Stimulated activated CD8-positive, alpha-beta memory T cell treated with anti-CD3 and anti-CD28 coated beads, Interleukin-7, amount 100 ng/mL, for 48 hours (primary cell): ENCODE data around the gene TMEM220.
A peak's percentile ranks its signal among the peaks of the same experiment; 100 is the strongest.
"Not testable (repeated sequence)": the region's sequence is repeated elsewhere in the genome, so short reads cannot be mapped to it uniquely, and the experiment has no call there.

Experiments
- DNase-seq, 2 donors: peaks; one replicate each; pipeline ENCODE4 v3.0.0-alpha.2; 2020; ENCODE audit warnings: low read depth in 1 of 2; ENCODE audit errors: extremely low read depth in 1 of 2

The TMEM220 gene

DNA sequence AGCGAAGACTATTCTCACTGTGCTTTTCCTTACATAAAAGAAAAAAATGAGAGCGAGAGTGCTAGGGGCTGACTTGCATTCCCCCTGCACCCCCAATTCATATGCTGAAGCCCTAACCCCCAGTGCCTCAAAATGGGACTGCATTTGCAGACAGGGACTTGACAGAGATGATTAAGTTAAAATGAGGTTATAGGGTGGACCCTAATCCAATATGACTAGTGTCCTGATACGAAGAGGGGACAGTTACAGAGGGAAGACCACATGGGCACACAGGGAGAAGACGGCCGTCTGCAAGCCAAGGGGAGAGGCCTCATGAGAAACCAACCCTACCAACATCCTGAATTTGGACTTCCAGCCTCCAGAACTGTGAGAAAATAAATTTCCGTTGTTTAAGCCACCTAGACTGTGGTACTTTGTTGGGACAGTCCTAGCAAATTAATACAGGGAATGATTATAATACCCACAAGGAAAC, 1.6 kb upstream of the TMEM220 start:
- no peak for DNase-seq

DNA sequence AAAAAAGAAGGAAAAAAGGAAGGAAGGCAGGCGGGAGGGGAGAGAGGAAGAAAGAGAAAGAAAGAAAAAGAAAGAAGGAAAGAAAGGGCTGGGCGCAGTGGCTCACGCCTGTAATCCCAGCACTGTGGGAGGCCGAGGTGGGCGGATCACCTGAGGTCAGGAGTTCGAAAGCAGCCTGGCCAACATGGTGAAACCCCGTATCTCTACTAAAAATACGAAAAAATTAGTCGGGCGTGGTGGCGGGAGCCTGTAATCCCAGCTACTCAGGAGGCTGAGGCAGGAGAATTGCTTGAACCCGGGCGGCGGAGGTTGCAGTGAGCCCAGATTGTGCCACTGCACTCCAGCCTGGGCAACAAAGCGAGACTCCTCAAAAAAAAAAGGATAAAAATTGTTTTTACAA, 424 bp upstream of the TMEM220 start:
- DNase-seq, result not testable (repeated sequence)

DNA sequence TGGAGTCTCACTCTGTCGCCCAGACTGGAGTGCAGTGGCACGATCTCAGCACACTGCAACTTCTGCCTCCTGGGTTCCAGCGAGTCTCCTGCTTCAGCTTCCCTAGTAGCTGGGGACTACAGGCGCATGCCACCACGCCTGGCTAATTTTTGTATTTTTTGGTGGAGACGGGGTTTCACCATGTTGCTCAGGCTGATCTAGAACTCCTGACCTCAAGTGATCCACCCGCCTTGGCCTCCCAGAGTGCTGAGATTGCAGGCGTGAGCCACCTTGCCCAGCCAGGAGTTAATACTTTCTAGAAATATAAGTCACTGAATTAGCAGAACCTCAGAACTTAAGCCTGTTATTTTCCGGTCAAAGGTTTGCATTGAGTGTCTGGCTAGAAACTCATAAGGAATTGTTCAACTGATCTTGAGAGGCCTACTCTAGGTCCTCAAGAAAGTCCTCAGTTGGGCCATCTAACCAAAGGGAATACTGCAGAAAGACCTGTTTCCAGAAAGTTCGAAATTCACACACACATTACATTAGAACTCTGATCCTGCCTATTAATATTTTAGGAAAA, 1.4 kb downstream of the TMEM220 start:
- DNase-seq, result no peak

DNA sequence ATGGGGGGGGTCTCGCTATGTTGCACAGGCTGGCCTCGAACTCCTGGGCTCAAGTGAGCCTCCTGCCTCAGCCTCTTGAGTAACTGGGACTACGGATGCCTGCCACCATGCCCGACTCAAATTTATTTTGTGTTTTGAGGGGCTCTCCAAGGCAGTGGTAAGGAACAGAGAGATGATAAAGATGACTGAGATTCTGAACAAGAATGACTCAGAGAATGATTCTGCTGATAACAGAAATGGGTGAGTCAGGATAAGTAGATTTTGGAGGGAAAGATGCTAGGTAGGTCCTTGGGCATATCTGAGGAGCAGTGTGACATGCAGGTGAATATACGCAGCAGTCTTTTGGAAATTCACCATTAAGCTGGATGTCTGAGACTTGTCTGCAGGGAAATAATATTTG, 2.6 kb downstream of the TMEM220 start:
- peak in 1 of 2 donors; percentile 16 for DNase-seq

DNA sequence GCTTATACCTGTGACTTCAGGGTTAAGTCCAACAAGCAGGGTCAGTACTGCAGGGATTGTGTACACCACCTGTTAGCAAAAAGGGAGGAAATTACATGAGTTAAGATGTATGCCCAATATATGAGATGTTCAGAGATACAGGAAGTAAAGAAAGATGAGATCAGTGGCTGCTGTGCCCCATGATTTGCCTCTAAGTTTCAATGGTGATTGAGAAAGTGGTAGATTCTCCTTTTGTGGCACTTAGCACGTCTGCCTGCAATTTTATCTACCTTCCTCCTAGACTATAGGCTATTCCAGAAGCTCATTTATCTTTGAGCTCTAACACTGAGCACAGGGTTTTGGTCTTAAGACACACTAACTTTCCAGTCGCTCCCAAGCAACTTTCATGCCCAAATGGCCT, 3.6 kb downstream of the TMEM220 start:
- DNase-seq, result no peak

DNA sequence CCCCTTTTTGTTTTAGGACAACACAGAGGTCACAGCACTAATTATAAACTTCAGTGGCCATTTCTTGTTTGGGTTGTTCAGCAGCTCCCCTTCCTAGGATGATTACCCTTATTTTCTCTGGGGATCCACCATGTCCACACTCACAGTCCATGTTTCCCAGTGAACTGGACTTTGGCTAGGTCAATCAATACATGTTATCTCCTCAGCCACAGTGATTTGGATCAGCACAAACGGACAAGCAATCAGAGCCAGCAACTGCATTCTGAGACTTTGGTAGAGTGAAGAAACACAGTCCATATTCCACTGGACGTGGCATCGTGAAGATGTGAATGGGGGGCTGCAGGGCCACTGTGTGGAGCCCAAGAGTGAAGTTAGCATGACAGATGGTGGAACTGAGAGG, 4.6 kb downstream of the TMEM220 start:
- DNase-seq, result no peak

DNA sequence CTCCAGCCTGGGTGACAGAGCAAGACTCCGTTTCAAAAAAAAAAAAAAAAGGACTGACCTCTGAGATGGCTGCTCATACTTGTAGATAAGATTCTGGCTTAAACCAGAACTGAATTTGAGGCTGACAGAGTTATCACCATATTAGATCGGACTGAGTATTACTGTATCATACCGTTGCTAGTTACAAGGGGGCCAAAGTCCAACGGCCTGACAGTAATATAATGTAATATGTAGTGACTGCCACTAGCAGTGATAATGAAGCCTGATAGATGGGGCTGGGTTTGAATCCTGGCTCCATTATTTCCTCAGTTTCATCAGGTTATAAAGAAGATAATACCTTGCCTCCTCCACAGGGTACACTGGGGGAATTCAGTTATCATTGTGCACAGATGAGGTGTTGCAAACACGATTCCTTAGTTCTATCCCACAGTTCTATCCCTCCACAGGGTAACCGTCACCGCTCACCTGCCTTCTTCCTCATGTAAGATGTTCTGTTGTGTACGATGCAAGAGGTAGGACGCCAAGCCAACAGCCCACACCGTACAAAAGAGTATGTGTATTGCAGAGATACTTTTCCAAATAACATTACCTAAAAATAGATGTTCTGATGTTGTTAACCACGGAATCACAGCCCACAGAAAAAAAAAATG, 5.2 kb downstream of the TMEM220 start:
- no peak for DNase-seq

DNA sequence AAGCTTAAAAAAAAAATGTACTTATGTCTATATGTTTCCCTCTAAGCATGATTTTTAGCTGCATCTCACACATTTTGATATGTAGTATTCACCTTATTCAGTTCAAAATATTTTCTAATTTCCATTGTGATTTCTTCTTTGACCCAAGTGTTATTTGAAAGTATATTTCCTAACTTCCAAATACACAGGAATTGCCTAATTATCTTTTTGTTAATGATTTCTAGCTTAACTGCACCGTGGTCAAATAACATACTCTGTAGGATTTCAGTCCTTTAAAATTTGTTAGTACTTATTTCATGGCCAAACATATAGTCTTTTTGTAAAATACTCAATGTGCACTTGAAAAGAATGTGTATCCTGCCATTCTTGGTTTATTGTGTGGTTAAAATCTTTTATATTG, 11.3 kb downstream of the TMEM220 start:
- no peak for DNase-seq

DNA sequence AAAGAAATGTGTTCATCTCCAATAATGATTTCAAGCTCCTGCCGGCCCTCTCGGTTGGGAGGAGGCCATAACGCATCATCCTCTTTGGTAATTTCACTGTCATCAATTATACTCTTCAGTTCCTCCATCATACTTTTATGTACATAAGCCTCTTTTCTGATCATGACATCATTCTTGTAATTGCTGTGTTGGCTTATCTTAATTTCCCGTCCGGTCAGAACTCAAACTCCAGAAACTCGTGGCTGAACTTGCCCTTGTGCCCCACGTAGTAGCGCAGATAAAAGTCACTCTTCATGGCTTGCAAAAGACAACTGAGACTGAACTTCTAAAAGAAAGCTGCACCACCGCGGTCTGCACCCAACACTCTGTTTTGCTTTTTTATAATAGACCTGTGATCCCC, 13.6 kb downstream of the TMEM220 start:
- no peak for DNase-seq

DNA sequence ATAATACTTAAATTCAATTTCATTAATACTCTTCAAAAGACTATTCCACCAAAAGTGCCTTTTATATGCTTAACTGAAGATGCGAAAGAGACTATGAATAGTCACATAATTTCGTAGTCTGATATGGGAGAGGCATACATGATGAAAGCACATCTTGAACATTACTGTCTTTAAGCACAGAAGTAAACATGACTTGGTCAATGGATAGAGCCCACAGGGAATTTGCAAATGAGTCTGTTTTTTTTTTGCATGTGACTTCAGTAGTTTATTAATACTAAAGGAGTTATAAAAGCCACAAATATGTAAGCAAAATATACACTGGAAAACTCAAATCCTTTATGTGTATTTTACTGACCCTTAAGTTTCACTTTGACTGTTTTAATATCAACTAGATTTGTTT, 16.5 kb downstream of the TMEM220 start:
- DNase-seq, result no peak

DNA sequence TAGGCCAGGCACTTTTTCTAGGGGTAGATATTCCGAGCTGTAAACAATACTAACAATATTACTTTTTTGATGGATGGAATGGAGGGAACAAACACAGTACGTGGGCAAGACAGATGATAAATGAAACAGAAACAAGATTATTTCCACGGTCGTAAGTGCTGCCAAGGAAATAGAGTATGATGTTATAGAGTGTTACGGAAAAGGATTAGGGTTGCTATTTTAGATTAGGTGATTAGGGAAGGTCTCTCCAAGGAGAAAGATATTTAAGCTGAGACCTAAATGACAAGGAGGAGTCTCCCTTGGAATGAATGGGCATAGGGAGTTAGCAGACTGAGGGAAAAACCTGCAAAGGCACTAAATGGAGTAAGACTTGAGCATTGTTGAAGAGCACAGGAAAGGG, 24.1 kb downstream of the TMEM220 start:
- DNase-seq, result no peak

DNA sequence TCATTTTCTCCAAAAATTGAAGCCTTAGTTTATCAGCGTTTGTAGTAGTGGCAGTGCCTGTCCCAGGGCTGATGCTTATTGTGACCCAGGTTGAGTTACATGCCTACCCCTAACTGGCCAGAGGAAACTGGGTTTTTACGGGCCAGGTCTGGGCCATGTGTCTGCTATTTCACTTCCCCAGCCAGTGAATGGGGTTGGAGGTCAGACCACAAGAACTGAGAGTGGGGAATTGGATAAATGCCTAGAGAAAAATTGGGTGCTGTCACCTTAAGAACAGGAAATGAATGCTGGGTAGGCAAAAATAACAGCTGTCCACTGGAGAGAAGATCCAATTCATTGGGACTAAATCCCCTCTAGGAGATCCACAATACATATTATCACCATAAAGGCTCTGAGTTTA, 27.2 kb downstream of the TMEM220 start:
- no peak for DNase-seq

DNA sequence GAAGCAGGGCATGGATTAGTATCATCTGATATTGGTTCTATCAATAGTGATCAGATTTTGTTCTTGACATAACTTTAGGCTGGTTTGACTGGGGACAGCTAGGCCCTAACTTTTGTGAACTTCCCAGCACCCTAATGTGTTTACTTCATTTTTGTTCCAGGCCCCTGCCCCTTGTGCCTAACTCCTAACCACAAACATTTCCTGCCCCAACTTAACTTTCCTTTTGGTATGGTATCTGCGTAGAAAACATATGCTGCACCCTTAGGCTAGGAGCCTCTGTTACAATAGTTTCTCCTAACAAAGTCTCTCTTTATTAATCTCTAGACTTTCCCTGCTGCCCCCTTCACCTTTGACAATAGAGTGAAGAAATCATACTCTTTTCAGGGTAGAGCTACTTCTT, 30.0 kb downstream of the TMEM220 start:
- no peak for DNase-seq

DNA sequence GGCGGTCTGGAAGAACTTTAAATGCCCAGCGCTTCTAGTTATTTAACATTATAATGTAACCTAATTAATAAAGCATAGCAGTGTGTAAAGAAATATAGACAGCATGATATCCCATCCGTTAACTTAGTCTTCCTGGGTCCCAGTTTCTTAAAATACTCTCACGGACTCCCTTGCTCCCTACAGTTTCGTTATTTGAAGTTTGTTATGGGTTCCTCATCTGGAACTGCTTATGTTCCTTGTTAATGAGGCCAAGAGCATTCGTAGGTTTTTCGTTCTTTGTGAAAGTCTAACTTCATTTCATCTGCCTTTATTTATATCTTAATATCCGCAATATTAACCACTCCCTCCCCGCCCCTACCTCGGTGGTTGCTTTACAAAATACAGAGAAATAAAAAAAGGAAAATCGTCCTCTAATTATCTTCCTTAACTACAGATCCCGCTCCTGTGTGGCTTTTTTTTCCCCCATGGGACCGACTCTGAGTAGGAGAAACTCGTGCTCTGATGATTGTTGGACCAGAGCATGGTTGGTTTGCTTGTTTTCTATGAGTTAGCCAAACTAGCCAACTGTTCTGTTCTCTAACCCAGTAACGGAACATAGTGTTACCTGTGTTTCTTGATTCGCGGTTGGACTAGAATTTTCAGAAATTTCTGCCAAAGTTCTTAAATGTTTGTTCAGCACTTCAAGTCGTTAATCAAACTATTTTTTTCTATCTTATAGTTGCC, 31.6 kb downstream of the TMEM220 start:
- no peak for DNase-seq

DNA sequence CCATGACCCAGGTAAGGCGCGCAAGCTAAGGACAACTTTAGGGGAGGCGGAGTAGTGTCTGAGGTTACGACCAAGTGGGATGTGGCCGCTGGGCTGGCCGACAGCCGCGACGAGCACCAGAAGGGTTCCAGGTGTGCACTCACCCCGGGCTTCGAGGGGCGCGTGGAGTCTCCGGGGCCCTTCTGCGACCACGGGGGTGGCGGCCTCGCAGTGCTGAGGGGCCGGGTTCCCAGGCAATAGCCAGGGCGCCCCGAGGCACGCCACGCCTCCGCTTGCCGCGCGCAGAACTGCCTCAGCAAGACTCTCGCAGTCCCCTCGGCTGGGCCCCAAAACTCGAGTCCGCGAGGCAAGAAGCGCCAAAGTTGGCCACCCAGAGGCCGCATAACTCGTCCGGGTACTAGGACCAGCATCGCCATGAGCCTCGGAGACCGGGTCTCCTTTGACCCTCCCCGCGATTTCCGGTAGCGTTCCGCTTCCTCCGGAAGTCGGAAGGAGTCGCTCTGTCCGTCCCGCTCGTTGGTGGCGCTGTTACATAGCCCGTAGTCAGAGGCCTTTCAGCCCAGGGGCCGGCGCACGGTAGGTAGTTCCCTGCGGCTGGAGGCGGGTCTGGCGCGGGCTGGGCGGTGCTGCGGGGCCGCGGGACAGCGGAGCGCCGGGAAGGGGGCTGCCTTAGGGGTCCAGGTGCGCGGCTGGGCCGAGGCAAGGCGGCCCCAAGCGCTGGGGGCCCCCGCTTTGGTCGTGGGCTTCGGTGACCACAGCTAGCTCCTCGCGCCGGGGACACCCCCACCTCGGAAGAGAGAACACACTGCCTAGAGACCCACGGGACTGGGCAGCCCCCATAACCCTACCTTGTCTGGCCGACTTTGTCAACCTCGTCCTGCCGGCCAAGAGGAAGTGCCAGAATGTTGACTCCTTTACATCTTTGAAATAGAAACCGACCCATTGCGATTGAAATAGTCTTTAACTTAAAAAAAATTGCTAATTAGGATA, 32.4 kb downstream of the TMEM220 start, which contains the start of the genes ADPRM and SCO1:
Gene ADPRM, plus strand, starts transcription at position 503 of the 990 bp plus-strand sequence. CDS start 7,333 bp downstream, outside the sequence.
Gene SCO1, minus strand, starts transcription at position 442 of the 990 bp plus-strand sequence. Its CDS starts 26 bp downstream, at position 416.
- peak; percentile 78 to 89 for DNase-seq

DNA sequence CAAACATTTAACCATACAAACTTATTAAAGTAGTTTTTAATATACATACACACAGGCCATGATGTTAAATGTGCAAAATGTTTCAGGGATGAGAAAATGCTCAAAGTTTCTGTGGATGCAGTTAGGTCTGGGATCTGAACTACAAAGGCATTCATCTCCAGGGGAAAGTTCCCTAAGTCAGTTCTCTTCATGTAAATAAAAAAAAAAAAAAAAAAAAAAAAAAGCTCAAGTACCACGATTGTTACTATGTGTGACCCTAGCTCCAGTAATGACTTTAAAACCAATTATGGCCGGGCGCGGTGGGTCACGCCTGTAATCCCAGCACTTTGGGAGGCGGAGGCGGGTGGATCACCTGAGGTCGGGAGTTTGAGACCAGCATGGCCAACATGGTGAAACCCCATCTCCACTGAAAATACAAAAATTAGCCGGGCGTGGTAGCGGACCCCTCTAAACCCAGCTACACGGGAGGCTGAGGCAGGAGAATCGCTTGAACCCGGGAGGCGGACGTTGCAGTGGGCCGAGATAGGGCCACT, 33.9 kb downstream of the TMEM220 start:
- not testable (repeated sequence) for DNase-seq

DNA sequence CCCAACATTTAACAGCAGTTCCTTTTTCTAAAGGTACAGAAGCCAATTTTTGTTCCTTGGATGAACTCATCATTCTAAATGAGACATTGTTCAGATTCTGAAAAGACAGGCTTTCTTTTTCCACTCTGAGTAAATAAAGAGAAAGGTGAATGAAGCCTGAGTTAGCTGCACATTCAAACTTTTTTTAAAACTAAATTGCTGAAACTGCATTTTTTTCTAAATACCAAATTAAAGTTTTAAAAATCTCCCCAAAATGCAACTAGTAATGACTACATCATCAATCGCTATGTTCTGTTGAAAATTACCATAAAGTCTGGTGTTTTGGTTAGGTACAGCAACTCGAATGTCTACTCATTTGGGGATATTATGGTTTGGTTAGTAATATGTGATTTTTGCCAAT, 42.3 kb downstream of the TMEM220 start:
- no peak for DNase-seq

DNA sequence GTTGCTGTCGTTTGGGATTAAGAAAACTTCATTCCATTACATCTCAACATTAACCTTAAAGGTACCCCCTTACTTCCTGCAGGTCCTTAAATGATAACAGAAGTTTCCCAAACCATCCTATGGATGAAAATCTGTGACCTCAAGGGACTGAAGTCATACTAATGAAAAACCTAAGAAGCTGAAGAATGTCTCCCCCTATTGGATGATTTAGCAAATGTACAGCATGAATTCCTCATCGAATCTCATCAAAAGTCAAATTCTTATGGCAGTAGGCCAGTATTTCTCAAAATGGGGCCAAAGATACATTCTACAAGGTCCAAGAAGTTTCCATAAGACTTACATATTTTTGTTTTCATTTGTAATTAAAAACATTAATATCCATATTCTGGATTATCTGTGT, 46.0 kb downstream of the TMEM220 start:
- DNase-seq, result no peak

DNA sequence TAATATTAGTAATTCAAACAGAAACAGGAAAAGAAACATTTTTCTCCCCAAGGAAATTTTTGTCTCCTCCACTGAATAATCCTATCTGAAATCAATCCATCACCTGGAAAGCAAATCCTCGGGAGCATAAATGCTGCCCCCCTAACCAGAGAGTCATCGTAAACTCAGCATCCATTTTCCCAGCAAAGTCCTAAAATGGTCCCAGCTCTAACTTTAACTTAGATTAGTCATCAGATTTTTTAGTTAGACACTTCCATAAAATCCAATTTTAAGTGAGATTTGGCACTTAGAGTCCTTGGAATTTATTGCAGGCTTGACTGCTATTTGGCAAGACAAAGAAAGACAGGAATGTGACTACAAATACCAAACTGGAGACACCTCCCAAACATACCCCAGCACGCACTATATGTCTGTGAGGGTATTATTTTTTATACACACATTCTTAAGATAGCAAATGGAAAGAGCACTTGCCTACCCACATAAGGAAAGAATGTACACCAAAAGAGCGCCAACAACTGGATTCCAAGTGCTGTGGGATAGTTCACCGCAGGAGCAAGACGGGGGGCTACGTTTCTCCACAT, 47.9 kb downstream of the TMEM220 start:
- DNase-seq, result no peak

DNA sequence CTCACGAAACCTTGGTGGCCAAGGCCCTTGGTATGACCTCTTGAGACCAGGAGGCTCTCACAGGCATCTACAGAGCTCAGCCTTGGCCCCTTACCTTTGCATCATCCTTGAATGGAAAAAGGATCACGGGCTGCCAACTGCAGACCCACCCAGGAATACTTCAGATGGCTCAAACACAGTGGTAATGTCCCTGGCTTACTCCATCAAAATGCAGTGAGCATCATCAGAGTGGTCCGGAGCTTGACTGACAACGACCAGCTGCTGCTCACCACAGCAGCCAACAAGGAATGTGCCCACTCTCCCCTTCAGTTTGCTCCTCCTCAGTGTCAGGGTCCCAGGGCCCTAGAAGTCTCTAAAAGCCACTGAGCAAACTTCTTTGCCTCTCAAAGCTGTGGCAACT, 55.1 kb downstream of the TMEM220 start:
- DNase-seq, result no peak
